WI38 (cell line): ENCODE measurements around the gene KL.

Source experiments
- H3K4me3 ChIP-seq: 2 replicates; pipeline ENCODE4 v1.5.1; 2011; ENCODE audit warnings: low read depth, mild to moderate bottlenecking, control low read depth, low read length
- CTCF ChIP-seq: IDR thresholded peaks from 2 replicates; pipeline ENCODE4 v1.5.1; 2012; ENCODE audit warnings: low read depth, mild to moderate bottlenecking, control low read depth, low read length

Gene KL

GRCh38 chr13:33105387-33106005, 89.3 kb downstream of the KL start:
- TF ChIP-seq CTCF, result no peak

GRCh38 chr13:33106656-33107360, 90.6 kb downstream of the KL start:
- TF ChIP-seq CTCF, result no peak
- H3K4me3 ChIP-seq, result no peak overlapping the region

More at GRCh38 chr13:33105387-33106005, 89.3 kb downstream of the KL start:
- no peak overlapping the region for H3K4me3 ChIP-seq

- H3K4me3 ChIP-seq, result no peak overlapping the region
These were observed 91.1 kb downstream of the KL start for GRCh38 chr13:33107361-33107760.

GRCh38 chr13:33108620-33109019, 92.4 kb downstream of the KL start:
- no peak overlapping the region for H3K4me3 ChIP-seq
- TF ChIP-seq CTCF, result no peak

More at GRCh38 chr13:33107361-33107760, 91.1 kb downstream of the KL start:
- no peak for TF ChIP-seq CTCF

GRCh38 chr13:33109271-33109697, 93.1 kb downstream of the KL start:
- TF ChIP-seq CTCF, result no peak
- no peak overlapping the region for H3K4me3 ChIP-seq

- peak; percentile 21; the same call in 1 of the 2 replicates for TF ChIP-seq CTCF
- H3K4me3 ChIP-seq, result no peak overlapping the region
These were observed 93.6 kb downstream of the KL start for GRCh38 chr13:33109801-33110200.

- H3K4me3 ChIP-seq, result no peak overlapping the region
- no peak for TF ChIP-seq CTCF
These were observed 94.1 kb downstream of the KL start for GRCh38 chr13:33110386-33110712.
